Nephron progenitor cell (in vitro differentiated cells): Measurements from ENCODE around the gene SCNN1G.

ENCODE experiments used
- DNase-seq: peaks from one replicate; pipeline ENCODE4 v3.0.0; 2021
- H3K27ac Mint-ChIP-seq: 2 replicates; pipeline ENCODE4 v1.8.0; 2021; ENCODE audit warnings: mild to moderate bottlenecking, moderate library complexity, mixed read lengths
- H3K27me3 Mint-ChIP-seq: 2 replicates; pipeline ENCODE4 v1.8.0; 2021; ENCODE audit warnings: mild to moderate bottlenecking, low read depth, mixed read lengths; ENCODE audit not compliant: poor library complexity
- H3K36me3 Mint-ChIP-seq: 2 replicates; pipeline ENCODE4 v1.8.0; 2021; ENCODE audit warnings: low read depth, mixed read lengths
- H3K4me1 Mint-ChIP-seq: 2 replicates; pipeline ENCODE4 v1.8.0; 2021; ENCODE audit warnings: mixed read lengths
- H3K4me3 Mint-ChIP-seq: 2 replicates; pipeline ENCODE4 v1.8.0; 2021; ENCODE audit warnings: mild to moderate bottlenecking, moderate library complexity, mixed read lengths
- H3K9me3 Mint-ChIP-seq: 2 replicates; pipeline ENCODE4 v1.8.0; 2021; ENCODE audit warnings: mild to moderate bottlenecking, moderate library complexity, mixed read lengths
- TF ChIP-seq, protein P1 (sequence below): fragments of 200-600 bp; sonication (generic); IDR thresholded peaks from 2 replicates; pipeline ENCODE4 v1.5.0; 2021; ENCODE audit warnings: antibody characterized with exemption

Gene SCNN1G

DNA sequence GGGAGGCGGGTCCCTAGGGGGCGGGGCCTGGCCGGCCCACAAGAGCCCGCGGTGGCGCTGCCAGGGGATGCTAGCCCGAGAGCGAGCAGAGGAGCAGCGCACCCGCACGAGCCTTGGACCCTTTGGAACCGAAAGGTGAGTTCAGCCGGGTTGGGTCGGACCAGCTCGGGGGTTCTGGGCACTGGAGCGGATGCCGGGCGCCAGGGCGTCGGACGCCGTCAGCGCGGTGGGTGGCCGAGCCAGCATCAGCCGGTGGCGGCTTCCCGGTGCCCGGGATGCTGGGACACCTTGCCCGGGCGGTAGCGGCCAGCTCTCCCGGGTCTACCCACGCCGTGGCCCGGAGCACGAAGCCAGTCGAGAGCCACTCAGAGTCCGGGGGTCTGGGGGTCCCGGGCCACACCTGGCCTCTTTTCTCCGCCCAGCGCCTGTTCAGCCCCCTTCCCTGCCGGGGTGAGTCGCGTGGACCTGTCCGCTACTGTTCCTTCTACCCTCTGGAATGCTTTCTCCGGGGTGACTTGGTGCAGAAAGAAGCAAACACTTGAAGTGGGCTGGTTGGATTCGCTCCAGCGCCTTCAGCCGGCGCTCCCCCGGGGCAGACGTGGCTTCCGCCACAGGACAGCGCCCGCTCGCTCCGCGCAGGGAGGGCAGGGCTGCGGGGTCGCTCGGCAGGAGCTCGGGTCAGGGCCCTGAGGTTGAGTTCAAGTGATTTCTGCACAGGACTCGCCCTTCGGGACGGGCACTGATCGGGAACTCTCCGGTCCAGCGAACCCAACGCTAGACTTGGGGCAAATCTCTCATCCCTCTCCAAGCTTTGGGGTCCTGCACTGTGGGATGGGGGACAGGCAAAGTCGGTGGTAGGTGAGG lies at the start of gene SCNN1G:
SCNN1G (plus strand) TSS at position 67 of the 864 bp plus-strand sequence. CDS start 3,527 bp downstream, outside the sequence.
- TF ChIP-seq, protein P1, sequence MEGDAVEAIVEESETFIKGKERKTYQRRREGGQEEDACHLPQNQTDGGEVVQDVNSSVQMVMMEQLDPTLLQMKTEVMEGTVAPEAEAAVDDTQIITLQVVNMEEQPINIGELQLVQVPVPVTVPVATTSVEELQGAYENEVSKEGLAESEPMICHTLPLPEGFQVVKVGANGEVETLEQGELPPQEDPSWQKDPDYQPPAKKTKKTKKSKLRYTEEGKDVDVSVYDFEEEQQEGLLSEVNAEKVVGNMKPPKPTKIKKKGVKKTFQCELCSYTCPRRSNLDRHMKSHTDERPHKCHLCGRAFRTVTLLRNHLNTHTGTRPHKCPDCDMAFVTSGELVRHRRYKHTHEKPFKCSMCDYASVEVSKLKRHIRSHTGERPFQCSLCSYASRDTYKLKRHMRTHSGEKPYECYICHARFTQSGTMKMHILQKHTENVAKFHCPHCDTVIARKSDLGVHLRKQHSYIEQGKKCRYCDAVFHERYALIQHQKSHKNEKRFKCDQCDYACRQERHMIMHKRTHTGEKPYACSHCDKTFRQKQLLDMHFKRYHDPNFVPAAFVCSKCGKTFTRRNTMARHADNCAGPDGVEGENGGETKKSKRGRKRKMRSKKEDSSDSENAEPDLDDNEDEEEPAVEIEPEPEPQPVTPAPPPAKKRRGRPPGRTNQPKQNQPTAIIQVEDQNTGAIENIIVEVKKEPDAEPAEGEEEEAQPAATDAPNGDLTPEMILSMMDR = peak; percentile 46
- H3K27me3 Mint-ChIP-seq = peaks cover 90% of the 10 kb centered on the region
- H3K9me3 Mint-ChIP-seq = no peaks in the 10 kb centered on the region
- DNase-seq = peak; percentile 62
- H3K27ac Mint-ChIP-seq = no peak within 1 kb of the TSS
- peaks cover 5% of the 10 kb centered on the region for H3K4me1 Mint-ChIP-seq
- H3K36me3 Mint-ChIP-seq = no peaks in the 10 kb centered on the region
- H3K4me3 Mint-ChIP-seq = peak within 1 kb of the TSS; percentile 63

- Mint-ChIP-seq H3K4me3 (no peak overlapping the region), H3K9me3 (peaks cover 22% of the 10 kb centered on the region), H3K4me1 (peaks cover 25% of the 10 kb centered on the region), H3K27me3 (peaks cover 4% of the 10 kb centered on the region), H3K36me3 (peaks cover 21% of the 10 kb centered on the region), H3K27ac (peak overlapping the region; percentile 8)
- no peak for DNase-seq
- TF ChIP-seq, protein P1 = no peak
Observed at GRCh38 chr16:23132775-23133463, 49.6 kb upstream of the SCNN1G start.

DNA sequence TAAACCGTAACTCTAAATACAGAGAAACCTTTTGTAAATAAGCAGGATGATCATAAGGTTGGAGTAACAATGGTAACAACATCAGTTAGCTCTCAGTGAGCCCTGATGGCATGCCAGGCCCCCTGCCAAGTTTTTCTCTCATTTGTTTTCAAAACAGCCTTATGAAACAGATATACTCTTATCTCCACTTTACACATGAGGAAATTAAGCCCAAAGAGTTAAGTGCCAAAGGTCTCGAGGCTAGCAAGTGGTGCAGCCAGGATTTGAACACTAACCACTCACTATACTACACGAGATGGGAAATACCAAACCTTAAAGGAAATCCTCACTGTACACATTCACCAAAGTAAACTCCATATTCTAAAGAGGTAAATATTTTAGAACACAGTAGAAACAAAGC lies 48.3 kb upstream of the SCNN1G start:
- no peak overlapping the region for H3K4me3 Mint-ChIP-seq
- TF ChIP-seq, protein P1 = no peak
- H3K27ac Mint-ChIP-seq = no peak overlapping the region
- H3K36me3 Mint-ChIP-seq = peaks cover 29% of the 10 kb centered on the region
- H3K27me3 Mint-ChIP-seq = peaks cover 4% of the 10 kb centered on the region
- peaks cover 25% of the 10 kb centered on the region for H3K4me1 Mint-ChIP-seq
- H3K9me3 Mint-ChIP-seq = peaks cover 28% of the 10 kb centered on the region
- DNase-seq = no peak

DNA sequence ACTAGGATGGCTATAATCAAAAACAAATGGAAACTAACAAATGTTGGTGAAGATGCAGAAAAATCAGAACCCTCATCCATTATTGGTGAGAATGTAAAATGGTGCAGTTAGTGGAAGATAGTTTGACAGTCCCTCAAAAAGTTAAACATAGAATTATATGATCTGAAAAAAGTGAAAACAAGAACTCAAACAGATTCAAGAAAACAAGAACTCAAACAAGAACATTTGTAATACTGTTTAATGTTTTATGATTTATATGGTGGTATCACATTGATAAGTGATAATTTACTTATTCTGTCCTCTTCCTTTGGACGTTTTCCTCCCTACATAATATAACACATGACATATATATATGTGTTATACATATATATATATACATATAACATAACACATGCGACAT lies 45.3 kb upstream of the SCNN1G start:
- H3K9me3 Mint-ChIP-seq = peaks cover 28% of the 10 kb centered on the region
- no peak overlapping the region for H3K4me3 Mint-ChIP-seq
- peaks cover 29% of the 10 kb centered on the region for H3K36me3 Mint-ChIP-seq
- H3K27me3 Mint-ChIP-seq = no peaks in the 10 kb centered on the region
- no peak for DNase-seq
- peaks cover 11% of the 10 kb centered on the region for H3K4me1 Mint-ChIP-seq
- H3K27ac Mint-ChIP-seq = no peak overlapping the region
- TF ChIP-seq, protein P1 = no peak

DNA sequence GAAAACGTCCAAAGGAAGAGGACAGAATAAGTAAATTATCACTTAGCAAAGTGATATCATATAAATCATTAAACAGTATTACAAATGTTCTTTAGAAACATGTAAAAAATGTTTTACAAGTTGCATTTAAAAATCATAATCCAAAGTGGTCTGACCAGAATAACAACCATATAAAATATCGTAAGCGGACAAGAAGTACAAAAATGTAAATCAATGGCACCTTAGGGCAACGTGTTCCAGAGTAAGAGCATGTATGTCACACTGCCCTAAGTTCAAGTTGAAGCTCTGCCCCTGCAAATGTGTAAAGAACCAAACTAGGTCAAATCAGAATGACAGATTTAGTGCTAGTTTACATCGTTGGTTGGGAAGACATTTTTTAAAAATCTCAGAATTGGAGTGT lies 44.7 kb upstream of the SCNN1G start:
- H3K4me3 Mint-ChIP-seq = no peak overlapping the region
- H3K4me1 Mint-ChIP-seq = peaks cover 5% of the 10 kb centered on the region
- TF ChIP-seq, protein P1 = no peak
- no peak for DNase-seq
- peaks cover 28% of the 10 kb centered on the region for H3K9me3 Mint-ChIP-seq
- H3K36me3 Mint-ChIP-seq = peaks cover 29% of the 10 kb centered on the region
- no peak overlapping the region for H3K27ac Mint-ChIP-seq
- no peaks in the 10 kb centered on the region for H3K27me3 Mint-ChIP-seq
